Chondrocyte (in vitro differentiated cells): ENCODE measurements around the gene LRFN2. TPM values are rescaled to one million over a fixed set of nuclear protein-coding genes. Genes with fewer than 3 reads are reported as not detected.

ENCODE experiments used
- DNase-seq: peaks from one replicate; pipeline ENCODE4 v3.0.0; 2021; ENCODE audit warnings: mixed read lengths, low spot score
- H3K27ac Mint-ChIP-seq: one replicate; pipeline ENCODE4 v1.8.0; 2021; ENCODE audit warnings: mild to moderate bottlenecking, moderate library complexity, mixed read lengths; ENCODE audit not compliant: unreplicated experiment
- H3K27me3 Mint-ChIP-seq: 2 replicates; pipeline ENCODE4 v1.8.0; 2021; ENCODE audit warnings: low read depth, mixed read lengths
- H3K36me3 Mint-ChIP-seq: 2 replicates; pipeline ENCODE4 v1.8.0; 2021; ENCODE audit warnings: low read depth, mixed read lengths
- H3K4me1 Mint-ChIP-seq: 2 replicates; pipeline ENCODE4 v1.8.0; 2021; ENCODE audit warnings: low read depth, mild to moderate bottlenecking, mixed read lengths
- H3K4me3 Mint-ChIP-seq: one replicate; pipeline ENCODE4 v1.8.0; 2021; ENCODE audit warnings: mild to moderate bottlenecking, moderate library complexity, mixed read lengths; ENCODE audit not compliant: unreplicated experiment
- H3K9me3 Mint-ChIP-seq: 2 replicates; pipeline ENCODE4 v1.8.0; 2021; ENCODE audit warnings: low read depth, mixed read lengths
- CTCF ChIP-seq: fragments of 200-600 bp; sonication (generic); IDR thresholded peaks from 2 replicates; pipeline ENCODE4 v1.5.0; 2021; ENCODE audit warnings: antibody characterized with exemption, mild to moderate bottlenecking, moderate library complexity
- total RNA-seq: library from RNA; stranded (reverse); gene quantifications from 3 replicates; pipeline ENCODE4 v1.2.1, GENCODE V29; 2021

LRFN2 gene
- total RNA-seq, 1 donor from 2014 or later, result 0.05 TPM

GRCh38 chr6:40474937-40475336 is 112.2 kb downstream of the LRFN2 start:
- no peak for TF ChIP-seq CTCF
- Mint-ChIP-seq H3K27me3 (peaks cover 27% of the 10 kb centered on the region), H3K4me1 (peaks cover 8% of the 10 kb centered on the region), H3K27ac (no peak overlapping the region), H3K36me3 (no peaks in the 10 kb centered on the region), H3K4me3 (no peak overlapping the region), H3K9me3 (no peaks in the 10 kb centered on the region)
- DNase-seq, result no peak

DNA sequence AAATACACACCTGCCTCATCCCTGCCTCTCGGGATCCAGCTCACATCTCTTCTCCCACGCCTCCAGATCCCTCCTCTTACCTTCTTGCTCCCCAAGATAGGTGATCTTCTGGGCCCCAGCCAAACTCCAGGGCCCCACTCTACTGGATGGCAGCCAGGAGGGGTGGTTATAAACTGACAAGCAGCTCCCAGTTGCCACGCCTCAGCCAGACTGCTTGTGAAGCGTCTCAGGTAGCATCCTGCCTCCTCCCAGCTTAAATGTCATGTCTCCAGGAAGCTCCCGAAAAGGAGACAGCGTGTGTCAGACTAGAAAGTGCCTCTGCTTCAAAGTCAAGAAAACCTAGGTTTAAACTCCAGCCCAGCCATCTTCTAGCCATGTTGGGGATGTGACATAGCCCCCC is 114.1 kb downstream of the LRFN2 start:
- H3K4me1 Mint-ChIP-seq, result peaks cover 8% of the 10 kb centered on the region
- no peak for TF ChIP-seq CTCF
- no peaks in the 10 kb centered on the region for H3K36me3 Mint-ChIP-seq
- H3K27ac Mint-ChIP-seq, result no peak overlapping the region
- no peaks in the 10 kb centered on the region for H3K9me3 Mint-ChIP-seq
- peaks cover 31% of the 10 kb centered on the region for H3K27me3 Mint-ChIP-seq
- DNase-seq, result no peak
- H3K4me3 Mint-ChIP-seq, result no peak overlapping the region

DNA sequence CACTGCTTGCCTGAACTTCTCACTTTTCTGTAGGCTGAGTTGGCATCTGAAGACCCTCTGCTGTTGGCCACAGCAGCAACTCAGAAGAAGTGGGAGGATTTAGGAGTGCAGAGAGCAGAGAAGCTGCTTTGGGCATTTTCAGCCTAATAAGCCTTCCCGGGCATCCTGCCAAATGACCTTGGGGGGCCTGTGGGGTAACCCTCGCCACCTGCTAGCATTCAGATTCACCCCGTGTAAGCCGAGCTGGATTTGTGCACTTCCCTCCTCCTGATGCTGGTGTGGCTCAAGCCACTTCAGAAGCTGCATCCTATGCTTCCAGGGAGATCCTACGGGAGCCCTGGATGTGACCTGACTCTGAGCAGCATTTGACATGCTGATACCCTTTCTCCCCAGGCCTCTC is 114.8 kb downstream of the LRFN2 start:
- Mint-ChIP-seq H3K4me3 (no peak overlapping the region), H3K4me1 (peaks cover 1% of the 10 kb centered on the region), H3K36me3 (no peaks in the 10 kb centered on the region), H3K27me3 (peaks cover 32% of the 10 kb centered on the region), H3K9me3 (no peaks in the 10 kb centered on the region), H3K27ac (no peak overlapping the region)
- no peak for TF ChIP-seq CTCF
- DNase-seq, result no peak

DNA sequence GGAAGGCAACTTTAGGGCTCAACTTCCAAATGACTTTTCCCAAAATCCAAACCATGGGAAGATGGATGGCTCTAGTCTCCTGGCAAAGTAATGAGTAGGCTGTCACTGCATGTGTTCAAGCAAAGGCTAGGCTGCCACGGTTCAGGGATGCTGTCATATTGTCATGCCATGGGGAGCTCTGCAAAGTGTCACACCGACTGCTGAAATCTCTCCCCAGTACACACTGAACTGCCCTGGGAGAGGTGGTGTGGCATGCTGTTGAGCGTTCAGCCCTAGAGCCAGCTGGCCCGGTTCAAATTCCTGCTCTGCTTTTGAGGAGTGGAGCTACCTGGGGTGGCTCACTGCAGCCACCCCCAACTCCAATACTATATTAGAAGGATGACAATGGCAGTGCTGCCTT is 115.9 kb downstream of the LRFN2 start:
- no peak for TF ChIP-seq CTCF
- Mint-ChIP-seq H3K36me3 (no peaks in the 10 kb centered on the region), H3K9me3 (no peaks in the 10 kb centered on the region)

DNA sequence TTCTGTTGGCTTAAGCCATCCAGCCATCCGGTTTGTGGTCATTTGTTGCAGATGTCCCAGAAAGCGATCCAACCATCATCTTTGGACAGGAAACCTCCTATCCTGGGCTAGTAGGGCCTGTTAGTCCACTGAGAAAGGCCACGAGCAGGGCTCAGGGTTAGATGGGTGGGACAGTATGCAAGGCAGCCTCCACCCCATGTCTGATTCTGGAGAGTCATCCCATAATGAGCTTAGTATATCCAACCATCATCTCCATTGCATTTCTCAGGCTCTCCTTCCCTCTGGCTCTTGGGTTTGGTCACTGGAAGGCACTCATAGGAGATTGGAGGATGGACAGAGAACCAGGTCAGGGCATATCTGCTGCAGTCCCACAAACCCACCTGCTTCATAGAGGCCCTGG is 117.8 kb downstream of the LRFN2 start:
- no peaks in the 10 kb centered on the region for H3K36me3 Mint-ChIP-seq
- peaks cover 50% of the 10 kb centered on the region for H3K27me3 Mint-ChIP-seq
- no peak for TF ChIP-seq CTCF

More for the DNA sequence above, 115.9 kb downstream of the LRFN2 start:
- no peak for DNase-seq
- Mint-ChIP-seq H3K27ac (no peak overlapping the region), H3K4me1 (no peaks in the 10 kb centered on the region), H3K27me3 (peaks cover 42% of the 10 kb centered on the region), H3K4me3 (no peak overlapping the region)

More for the DNA sequence above, 117.8 kb downstream of the LRFN2 start:
- Mint-ChIP-seq H3K9me3 (peaks cover 7% of the 10 kb centered on the region), H3K4me3 (no peak overlapping the region), H3K4me1 (no peaks in the 10 kb centered on the region), H3K27ac (no peak overlapping the region)
- no peak for DNase-seq
